Gastrocnemius medialis (tissue), 4 donors: ENCODE measurements around the gene HSD17B10. TPM values are rescaled to one million over a fixed set of nuclear protein-coding genes. Genes with fewer than 3 reads are reported as not detected.

Experiments used
- ATAC-seq, 2 donors: fragments of 150-250 bp; one replicate each; pipeline ENCODE4 v1.9.1; 2016
- DNase-seq, 2 donors: peaks; one replicate each; pipeline ENCODE4 v3.0.0-alpha.2; 2019
- H3K27ac ChIP-seq, 4 donors: fragments of 200-600 bp; sonication (generic); 1 replicate in 1 of 4; 2 replicates in 3 of 4; pipeline ENCODE4 v1.5.1; 2016 to 2018; ENCODE audit warnings: mild to moderate bottlenecking in 2 of 4, moderate library complexity in 1 of 4
- H3K27me3 ChIP-seq, 3 donors: fragments of 200-600 bp; sonication (generic) in 2 of 3; 1 replicate in 1 of 3; 2 replicates in 2 of 3; pipeline versions ENCODE4 v1.5.1 to v1.6.0; 2016 to 2019; ENCODE audit warnings: mild to moderate bottlenecking in 1 of 3, moderate library complexity in 1 of 3
- H3K36me3 ChIP-seq, 2 donors: fragments of 200-600 bp; sonication (generic) in 1 of 2; one replicate each; pipeline ENCODE4 v1.5.1; 2017 to 2018
- H3K4me1 ChIP-seq, 2 donors: fragments of 200-600 bp; sonication (generic) in 1 of 2; one replicate each; pipeline ENCODE4 v1.5.1; 2016 to 2017; ENCODE audit warnings: mild to moderate bottlenecking in 2 of 2
- H3K4me3 ChIP-seq, 4 donors: fragments of 200-600 bp; sonication (generic) in 3 of 4; 1 replicate in 1 of 4; 2 replicates in 3 of 4; pipeline ENCODE4 v1.5.1; 2016 to 2019; ENCODE audit warnings: mild to moderate bottlenecking in 2 of 4
- H3K9me3 ChIP-seq, 3 donors: fragments of 200-600 bp; sonication (generic) in 2 of 3; 1 replicate in 1 of 3; 2 replicates in 2 of 3; pipeline ENCODE4 v1.5.1; 2016 to 2019
- CTCF ChIP-seq, 5 experiments: fragments of 450-650 bp in 3 of 5; fragments of 200-600 bp in 2 of 5; sonication (generic) in 2 of 5; IDR thresholded peaks in 4 of 5; conservative IDR thresholded peaks in 1 of 5; 1 replicate in 4 of 5; 2 replicates in 1 of 5; pipeline ENCODE4 v1.5.1; 2016 to 2019; ENCODE audit warnings: antibody characterized with exemption in 5 of 5, mild to moderate bottlenecking in 3 of 5, moderate library complexity in 3 of 5
- POLR2A ChIP-seq, 2 donors: fragments of 450-650 bp; IDR thresholded peaks; one replicate each; pipeline ENCODE4 v1.6.1; 2017; ENCODE audit warnings: antibody characterized with exemption in 2 of 2, mild to moderate bottlenecking in 2 of 2, moderate library complexity in 2 of 2
- in situ Hi-C, 4 donors: fragments of 200-750 bp; cut with MboI; loops; one replicate each; pipeline versions ENCODE4 v1.15.0 to v1.8.0; 2017; ENCODE audit warnings: low sequenced_read_pairs in 4 of 4
- intact Hi-C: fragments of 100-400 bp; cut with DNase I; formaldehyde crosslinking; loops from one replicate; pipeline ENCODE4 v1.15.1; 2023; ENCODE audit warnings: low total_unique reads
- total RNA-seq, 4 donors: library from RNA; depleted of rRNA; stranded (reverse); fragments of >200 nt; gene quantifications; one replicate each; pipeline versions ENCODE4 v1.1.0 to v1.2.3, GENCODE V29; 2016

HSD17B10 gene
- total RNA-seq, 4 donors from 2014 or later, result 62.2 to 106 (median 75.3) TPM

- DNase-seq (no peak), ATAC-seq (no peak)
- Histone ChIP-seq H3K27ac (no peak overlapping the region), H3K4me3 (no peak overlapping the region), H3K27me3 (peaks cover 0 to 15% (median 12%) of the 10 kb centered on the region in 3 donors), H3K36me3 (no peaks in the 10 kb centered on the region), H3K4me1 (no peaks in the 10 kb centered on the region), H3K9me3 (no peaks in the 10 kb centered on the region)
- intact Hi-C loops (no loop called here), in situ Hi-C loops (no loop called here)
- TF ChIP-seq POLR2A (IDR thresholded peaks at IDR 0.05), result no peak
- TF ChIP-seq CTCF (IDR thresholded peaks at IDR 0.05 in 4 of 5, conservative IDR thresholded peaks at IDR 0.05 in 1 of 5), result no peak
These were observed 23.9 kb upstream of the HSD17B10 start for GRCh38 chrX:53458082-53458481.

GRCh38 chrX:53456254-53456653, 22.1 kb upstream of the HSD17B10 start:
- ATAC-seq (no peak), DNase-seq (no peak)
- TF ChIP-seq POLR2A (IDR thresholded peaks at IDR 0.05) (no peak), CTCF (IDR thresholded peaks at IDR 0.05 in 4 of 5, conservative IDR thresholded peaks at IDR 0.05 in 1 of 5) (no peak)
- peaks cover 0 to 19% (median 12%) of the 10 kb centered on the region in 3 donors for H3K27me3 ChIP-seq
- no peak overlapping the region for H3K27ac ChIP-seq
- no peaks in the 10 kb centered on the region for H3K4me1 ChIP-seq
- in situ Hi-C loops, result no loop called here
- intact Hi-C loops, result no loop called here
- H3K36me3 ChIP-seq, result no peaks in the 10 kb centered on the region
- no peak overlapping the region for H3K4me3 ChIP-seq
- H3K9me3 ChIP-seq, result no peaks in the 10 kb centered on the region

- no peaks in the 10 kb centered on the region for H3K4me1 ChIP-seq
- H3K27me3 ChIP-seq, result peaks cover 0 to 17% (median 12%) of the 10 kb centered on the region in 3 donors
- no peaks in the 10 kb centered on the region for H3K9me3 ChIP-seq
- in situ Hi-C loops (no loop called here), intact Hi-C loops (no loop called here)
- no peak overlapping the region for H3K4me3 ChIP-seq
- TF ChIP-seq POLR2A (IDR thresholded peaks at IDR 0.05) (no peak), CTCF (IDR thresholded peaks at IDR 0.05 in 4 of 5, conservative IDR thresholded peaks at IDR 0.05 in 1 of 5) (no peak)
- no peak for ATAC-seq
- no peak overlapping the region for H3K27ac ChIP-seq
- no peak for DNase-seq
- H3K36me3 ChIP-seq, result no peaks in the 10 kb centered on the region
These were observed 18.6 kb upstream of the HSD17B10 start for GRCh38 chrX:53452812-53453211.

GRCh38 chrX:53449632-53450031, 15.5 kb upstream of the HSD17B10 start:
- no peaks in the 10 kb centered on the region for H3K36me3 ChIP-seq
- intact Hi-C loops (no loop called here), in situ Hi-C loops (loop anchor here in 2 of 4 donors (25.0 kb wide), 1 partner anchor 137 kb away; no protein-coding TSS in a partner anchor)
- H3K9me3 ChIP-seq, result no peaks in the 10 kb centered on the region
- ATAC-seq, result no peak
- H3K27me3 ChIP-seq, result peaks cover 0 to 3% (median 0%) of the 10 kb centered on the region in 3 donors
- no peaks in the 10 kb centered on the region for H3K4me1 ChIP-seq
- no peak for DNase-seq
- no peak overlapping the region for H3K4me3 ChIP-seq
- no peak for TF ChIP-seq CTCF (IDR thresholded peaks at IDR 0.05 in 4 of 5, conservative IDR thresholded peaks at IDR 0.05 in 1 of 5)
- no peak for TF ChIP-seq POLR2A (IDR thresholded peaks at IDR 0.05)
- H3K27ac ChIP-seq, result no peak overlapping the region

- Histone ChIP-seq H3K27ac (no peak overlapping the region), H3K9me3 (no peaks in the 10 kb centered on the region), H3K36me3 (no peaks in the 10 kb centered on the region), H3K4me3 (no peak overlapping the region), H3K27me3 (peaks cover 0 to 3% (median 0%) of the 10 kb centered on the region in 3 donors), H3K4me1 (no peaks in the 10 kb centered on the region)
- ATAC-seq, result no peak
- intact Hi-C loops (no loop called here), in situ Hi-C loops (loop anchor here in 2 of 4 donors (25.0 kb wide), 1 partner anchor 135 kb away; no protein-coding TSS in a partner anchor)
- no peak for TF ChIP-seq CTCF (IDR thresholded peaks at IDR 0.05 in 4 of 5, conservative IDR thresholded peaks at IDR 0.05 in 1 of 5)
- TF ChIP-seq POLR2A (IDR thresholded peaks at IDR 0.05), result no peak
- DNase-seq, result no peak
These were observed 13.3 kb upstream of the HSD17B10 start for GRCh38 chrX:53447441-53447840.
